NT2/D1 (cell line): ENCODE results near the gene ZNF543.

ENCODE experiments used
- SUZ12 ChIP-seq: IDR thresholded peaks from 2 replicates; pipeline ENCODE4 v1.6.1; 2011; ENCODE audit not compliant: insufficient read length, insufficient read depth; ENCODE audit errors: extremely low read depth
- YY1 ChIP-seq: IDR thresholded peaks from 2 replicates; pipeline ENCODE4 v1.6.1; 2011; ENCODE audit not compliant: insufficient read length, insufficient read depth
- ZNF274 ChIP-seq: IDR thresholded peaks from 2 replicates; pipeline ENCODE4 v1.6.1; 2011; ENCODE audit warnings: mild to moderate bottlenecking, low read depth, low read length

DNA sequence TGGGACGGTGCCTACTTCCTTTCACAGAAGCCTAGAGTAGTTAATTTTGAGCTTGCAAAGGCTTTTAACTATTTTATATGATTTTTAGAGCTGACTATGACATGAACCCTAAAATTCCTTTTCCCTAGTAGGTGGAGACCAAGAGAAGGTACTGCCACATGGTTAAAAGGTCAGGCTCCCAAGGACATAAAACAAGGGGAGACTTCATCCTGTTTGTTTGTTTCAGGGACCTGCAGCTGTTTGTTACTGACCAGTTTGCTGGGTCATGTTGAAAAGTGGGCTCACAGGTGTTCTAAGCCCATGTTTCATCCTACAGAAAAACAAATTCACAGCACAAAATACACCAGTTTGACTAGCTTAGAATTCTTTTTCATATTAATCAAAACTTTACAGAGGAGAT is 43.8 kb upstream of the ZNF543 start:
- TF ChIP-seq YY1, result no peak
- no peak for TF ChIP-seq ZNF274
- no peak for TF ChIP-seq SUZ12
